ACC112 (cell line): Measurements from ENCODE around the gene NUP188.
A peak's percentile ranks its signal among the peaks of the same experiment; 100 is the strongest.

Experiments used
- H2AFZ ChIP-seq: fragments of 200-600 bp; sonication (generic); one replicate; pipeline ENCODE4 v1.6.0; 2017; ENCODE audit warnings: antibody characterized with exemption, low read length; ENCODE audit not compliant: unreplicated experiment
- H3K27ac ChIP-seq: fragments of 200-600 bp; sonication (generic); 2 replicates; pipeline ENCODE4 v1.5.1; 2014; ENCODE audit warnings: low read depth, mild to moderate bottlenecking, antibody characterized with exemption, low read length, moderate library complexity
- H3K27me3 ChIP-seq: fragments of 200-600 bp; sonication (generic); 2 replicates; pipeline ENCODE4 v1.6.1; 2014; ENCODE audit warnings: mild to moderate bottlenecking, antibody characterized with exemption, low read length, moderate library complexity, mixed read lengths; ENCODE audit not compliant: insufficient read depth
- H3K36me3 ChIP-seq: fragments of 200-600 bp; sonication (generic); 2 replicates; pipeline ENCODE4 v1.6.1; 2016; ENCODE audit warnings: mild to moderate bottlenecking, antibody characterized with exemption, low read length, moderate library complexity, mixed read lengths; ENCODE audit not compliant: insufficient read depth
- H3K4me1 ChIP-seq: fragments of 200-600 bp; sonication (generic); one replicate; pipeline ENCODE4 v1.6.1; 2016; ENCODE audit warnings: low read length, mixed read lengths; ENCODE audit not compliant: insufficient read depth, unreplicated experiment, control insufficient read depth
- H3K4me3 ChIP-seq: fragments of 200-600 bp; sonication (generic); 2 replicates; pipeline ENCODE4 v1.5.1; 2014; ENCODE audit warnings: mild to moderate bottlenecking, low read depth, low read length
- H3K79me2 ChIP-seq: fragments of 200-600 bp; sonication (generic); one replicate; pipeline ENCODE4 v1.6.0; 2016; ENCODE audit warnings: low read length; ENCODE audit not compliant: control insufficient read depth, unreplicated experiment, insufficient read depth

NUP188 gene

DNA sequence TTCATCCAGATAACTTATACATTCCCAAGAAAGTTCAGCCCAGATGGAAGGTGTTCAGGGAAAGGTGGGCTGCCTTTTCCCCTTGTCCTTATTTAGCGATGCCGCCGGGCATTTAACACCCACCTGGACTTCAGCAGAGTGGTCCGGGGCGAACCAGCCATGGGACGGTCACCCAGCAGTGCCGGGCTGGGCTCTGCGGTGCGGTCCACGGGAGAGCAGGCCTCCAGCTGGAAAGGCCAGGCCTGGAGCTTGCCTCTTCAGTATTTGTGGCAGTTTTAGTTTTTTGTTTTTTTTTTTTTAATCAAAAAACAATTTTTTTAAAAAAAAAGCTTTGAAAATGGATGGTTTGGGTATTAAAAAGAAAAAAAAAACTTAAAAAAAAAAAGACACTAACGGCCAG is 30.8 kb upstream of the NUP188 start:
- H2AFZ ChIP-seq, result no peak overlapping the region
- H3K36me3 ChIP-seq, result peaks cover 9% of the 10 kb centered on the region; the same call in 1 of the 2 replicates
- H3K4me1 ChIP-seq, result peaks cover 68% of the 10 kb centered on the region
- peaks cover 28% of the 10 kb centered on the region for H3K79me2 ChIP-seq
- peak overlapping the region; percentile 56 for H3K27ac ChIP-seq
- no peak overlapping the region for H3K4me3 ChIP-seq
- H3K27me3 ChIP-seq, result no peaks in the 10 kb centered on the region

DNA sequence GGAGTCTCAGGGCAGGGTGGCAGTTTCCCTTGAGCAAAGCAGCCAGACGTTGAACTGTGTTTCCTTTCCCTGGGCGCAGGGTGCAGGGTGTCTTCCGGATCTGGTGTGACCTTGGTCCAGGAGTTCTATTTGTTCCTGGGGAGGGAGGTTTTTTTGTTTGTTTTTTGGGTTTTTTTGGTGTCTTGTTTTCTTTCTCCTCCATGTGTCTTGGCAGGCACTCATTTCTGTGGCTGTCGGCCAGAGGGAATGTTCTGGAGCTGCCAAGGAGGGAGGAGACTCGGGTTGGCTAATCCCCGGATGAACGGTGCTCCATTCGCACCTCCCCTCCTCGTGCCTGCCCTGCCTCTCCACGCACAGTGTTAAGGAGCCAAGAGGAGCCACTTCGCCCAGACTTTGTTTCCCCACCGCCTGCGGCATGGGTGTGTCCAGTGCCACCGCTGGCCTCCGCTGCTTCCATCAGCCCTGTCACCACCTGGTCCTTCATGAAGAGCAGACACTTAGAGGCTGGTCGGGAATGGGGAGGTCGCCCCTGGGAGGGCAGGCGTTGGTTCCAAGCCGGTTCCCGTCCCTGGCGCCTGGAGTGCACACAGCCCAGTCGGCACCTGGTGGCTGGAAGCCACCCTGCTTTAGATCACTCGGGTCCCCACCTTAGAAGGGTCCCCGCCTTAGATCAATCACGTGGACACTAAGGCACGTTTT is 30.2 kb upstream of the NUP188 start:
- H3K4me1 ChIP-seq, result peaks cover 64% of the 10 kb centered on the region
- no peak overlapping the region for H3K4me3 ChIP-seq
- H3K36me3 ChIP-seq, result peaks cover 9% of the 10 kb centered on the region; the same call in 1 of the 2 replicates
- peaks cover 28% of the 10 kb centered on the region for H3K79me2 ChIP-seq
- H3K27me3 ChIP-seq, result no peaks in the 10 kb centered on the region
- no peak overlapping the region for H2AFZ ChIP-seq
- H3K27ac ChIP-seq, result peak overlapping the region; percentile 56

DNA sequence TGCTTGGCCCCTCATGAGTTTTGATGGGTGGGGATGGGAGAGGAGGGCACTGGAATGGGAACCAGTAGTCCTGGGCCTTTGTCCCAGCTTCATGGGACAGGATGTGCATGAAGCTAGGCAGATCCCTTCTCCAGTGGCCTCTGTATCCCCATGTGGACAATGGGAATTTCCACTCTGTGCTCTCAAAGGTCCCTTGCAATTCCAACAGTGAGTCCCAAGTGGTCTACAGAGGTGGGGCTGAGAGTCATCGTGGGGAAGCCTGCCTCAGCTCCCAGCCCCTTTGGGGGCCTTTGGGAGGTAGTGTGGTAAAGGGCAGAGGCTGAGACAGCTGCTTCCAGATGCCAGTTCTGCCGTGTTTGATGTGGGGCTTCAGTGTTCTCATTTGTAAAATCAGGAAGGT is 28.6 kb upstream of the NUP188 start:
- Histone ChIP-seq H3K4me1 (peaks cover 48% of the 10 kb centered on the region), H3K27ac (peak overlapping the region; percentile 38; the same call in 1 of the 2 replicates)

DNA sequence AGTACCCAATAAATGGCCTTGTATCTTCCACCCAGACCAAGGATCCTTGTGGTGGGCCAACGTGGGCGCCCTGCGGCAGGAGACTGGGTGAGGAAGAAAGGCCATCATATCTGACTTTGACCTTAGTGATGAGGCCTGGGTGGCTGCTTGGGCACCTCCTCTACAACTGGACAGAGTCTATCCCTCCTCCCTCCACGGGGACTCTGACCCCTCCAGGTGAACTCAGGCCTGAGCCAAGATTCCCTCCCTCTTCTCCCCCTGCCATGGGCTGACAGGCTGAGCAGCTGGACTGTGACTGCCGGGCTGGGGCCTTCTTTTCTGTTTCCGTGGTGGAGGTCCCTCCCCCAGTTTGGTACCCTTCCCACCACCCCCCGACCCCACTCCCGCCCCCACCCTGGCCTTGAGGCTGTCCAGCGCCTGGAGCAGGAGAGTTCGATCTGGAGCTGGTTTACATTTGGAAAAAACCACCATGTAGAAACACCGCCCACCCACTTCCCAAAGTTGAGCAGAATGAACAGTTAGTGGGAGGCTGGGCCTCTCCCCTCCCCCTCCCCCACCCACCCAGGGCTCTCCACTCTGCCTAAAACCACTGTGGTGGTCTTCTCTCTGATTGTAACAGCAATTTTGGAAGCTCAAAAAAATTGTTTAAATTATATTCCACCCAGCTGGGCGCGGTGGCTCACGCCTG is 28.0 kb upstream of the NUP188 start:
- H3K4me3 ChIP-seq, result no peak overlapping the region
- H3K27me3 ChIP-seq, result no peaks in the 10 kb centered on the region
- no peak overlapping the region for H2AFZ ChIP-seq
- peaks cover 9% of the 10 kb centered on the region; the same call in 1 of the 2 replicates for H3K36me3 ChIP-seq
- H3K27ac ChIP-seq, result peak overlapping the region; percentile 38
- peaks cover 7% of the 10 kb centered on the region for H3K79me2 ChIP-seq
- H3K4me1 ChIP-seq, result peaks cover 48% of the 10 kb centered on the region

More for the DNA sequence above, 28.6 kb upstream of the NUP188 start:
- Histone ChIP-seq H3K4me3 (no peak overlapping the region), H3K79me2 (peaks cover 13% of the 10 kb centered on the region), H2AFZ (no peak overlapping the region), H3K27me3 (no peaks in the 10 kb centered on the region), H3K36me3 (peaks cover 9% of the 10 kb centered on the region; the same call in 1 of the 2 replicates)

DNA sequence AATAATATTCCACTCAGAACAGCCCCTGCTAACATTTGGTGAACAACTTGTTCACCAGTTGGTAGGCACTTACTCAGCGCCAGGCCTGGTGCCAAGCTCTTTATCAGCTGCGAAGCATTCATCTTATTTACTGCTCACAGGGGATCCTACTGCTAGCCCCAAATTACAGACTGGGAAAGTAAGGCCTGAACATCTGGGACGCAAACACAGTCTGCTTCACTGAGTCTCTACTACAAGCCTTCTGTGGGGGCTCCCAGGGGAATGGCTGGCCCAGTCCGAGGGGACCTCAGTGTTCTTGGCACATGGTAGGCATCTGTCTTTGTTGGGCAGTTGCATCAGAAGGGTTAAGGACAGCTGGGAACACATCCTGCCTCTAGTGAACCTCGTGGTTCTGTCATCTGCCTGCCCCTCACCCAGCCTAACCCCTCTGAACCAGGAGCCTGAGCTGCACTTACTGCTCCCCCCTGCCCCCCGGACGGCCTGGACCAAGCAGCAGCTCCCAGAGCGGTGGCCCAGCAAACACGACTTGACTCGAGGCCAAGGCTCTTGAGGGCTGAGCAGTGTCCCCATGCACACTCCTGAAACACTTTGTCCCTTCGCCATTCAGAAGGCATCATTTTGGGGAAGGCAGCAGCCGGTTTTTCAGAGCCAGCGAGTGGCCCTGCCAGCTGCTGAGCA is 27.0 kb upstream of the NUP188 start, which contains the start of gene PHYHD1:
Gene PHYHD1, plus strand, starts transcription at position 602 of the 678 bp plus-strand sequence. CDS start 1,342 bp downstream, outside the sequence.
- H2AFZ ChIP-seq, result no peak within 1 kb of the TSS
- H3K36me3 ChIP-seq, result peaks cover 9% of the 10 kb centered on the region; the same call in 1 of the 2 replicates
- H3K4me3 ChIP-seq, result no peak within 1 kb of the TSS
- H3K79me2 ChIP-seq, result peaks cover 2% of the 10 kb centered on the region
- peak within 1 kb of the TSS; percentile 52 for H3K27ac ChIP-seq
- no peaks in the 10 kb centered on the region for H3K27me3 ChIP-seq
- H3K4me1 ChIP-seq, result peaks cover 47% of the 10 kb centered on the region

DNA sequence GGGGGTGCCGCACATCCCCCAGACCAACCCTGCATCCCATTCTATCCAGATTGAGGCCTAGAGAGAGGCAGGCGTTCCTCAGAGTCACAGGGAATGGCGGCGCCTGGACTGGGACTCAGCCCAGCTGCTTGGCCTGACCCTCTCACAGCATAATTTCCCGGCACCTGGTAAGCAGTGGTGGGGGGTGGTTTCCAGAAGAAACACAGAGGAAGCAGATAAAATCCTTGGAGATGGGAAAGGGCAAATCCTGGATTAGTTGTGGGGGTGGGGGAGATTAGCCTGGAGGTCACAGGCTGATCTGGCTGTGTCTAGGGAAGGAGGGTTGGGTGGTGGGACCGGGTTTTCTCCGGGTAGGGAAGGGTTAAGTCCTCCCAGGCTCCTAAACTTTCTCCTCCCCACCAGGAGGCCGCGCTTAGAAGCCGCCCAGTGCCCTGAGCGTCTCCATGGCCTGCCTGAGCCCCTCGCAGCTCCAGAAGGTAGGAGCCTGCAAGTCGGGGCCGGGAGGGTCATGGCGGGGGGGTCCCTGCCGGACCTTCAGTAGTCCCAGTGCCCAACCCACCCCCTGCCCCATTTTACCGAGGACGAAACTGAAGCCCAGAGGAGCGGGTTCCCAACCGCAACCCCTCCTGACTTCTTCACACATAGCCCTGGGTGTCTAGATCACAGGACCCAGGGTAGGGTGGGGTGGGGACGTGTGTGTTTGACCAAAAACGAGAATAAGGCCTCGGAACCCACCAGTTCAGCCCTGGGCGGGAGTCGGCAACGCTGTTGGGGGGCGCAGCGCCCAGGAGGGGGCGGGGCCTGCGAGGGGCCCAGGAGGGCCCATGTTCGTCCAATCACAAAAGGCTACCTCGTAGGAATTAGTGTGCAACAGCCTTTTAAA is 25.4 kb upstream of the NUP188 start:
- Histone ChIP-seq H2AFZ (peak overlapping the region; percentile 41), H3K4me1 (peaks cover 32% of the 10 kb centered on the region), H3K4me3 (peak overlapping the region; percentile 75), H3K27ac (no peak overlapping the region), H3K27me3 (no peaks in the 10 kb centered on the region), H3K36me3 (peaks cover 9% of the 10 kb centered on the region; the same call in 1 of the 2 replicates), H3K79me2 (no peaks in the 10 kb centered on the region)

DNA sequence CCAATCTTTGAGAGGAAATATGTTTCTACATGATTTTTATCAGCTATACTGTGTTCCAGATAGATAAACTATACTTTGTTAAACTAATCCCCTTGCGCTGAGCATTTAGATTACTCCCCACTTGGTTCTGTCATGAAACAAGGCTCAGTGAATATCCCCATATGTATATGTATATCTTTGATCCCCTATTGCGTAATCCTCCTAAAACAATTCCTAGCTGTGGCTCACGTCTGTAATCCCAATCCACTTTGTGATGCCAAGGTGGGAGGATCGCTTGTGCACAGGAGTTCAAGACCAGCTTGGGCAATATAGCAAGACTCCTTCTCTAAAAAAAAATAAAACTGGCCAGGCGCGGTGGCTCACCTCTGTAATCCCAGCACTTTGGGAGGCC is 24.0 kb upstream of the NUP188 start:
- H3K79me2 ChIP-seq, result no peaks in the 10 kb centered on the region
- H3K27me3 ChIP-seq, result no peaks in the 10 kb centered on the region
- no peaks in the 10 kb centered on the region for H3K36me3 ChIP-seq
- no peak overlapping the region for H2AFZ ChIP-seq
- H3K27ac ChIP-seq, result no peak overlapping the region
- peaks cover 26% of the 10 kb centered on the region for H3K4me1 ChIP-seq
- H3K4me3 ChIP-seq, result no peak overlapping the region

DNA sequence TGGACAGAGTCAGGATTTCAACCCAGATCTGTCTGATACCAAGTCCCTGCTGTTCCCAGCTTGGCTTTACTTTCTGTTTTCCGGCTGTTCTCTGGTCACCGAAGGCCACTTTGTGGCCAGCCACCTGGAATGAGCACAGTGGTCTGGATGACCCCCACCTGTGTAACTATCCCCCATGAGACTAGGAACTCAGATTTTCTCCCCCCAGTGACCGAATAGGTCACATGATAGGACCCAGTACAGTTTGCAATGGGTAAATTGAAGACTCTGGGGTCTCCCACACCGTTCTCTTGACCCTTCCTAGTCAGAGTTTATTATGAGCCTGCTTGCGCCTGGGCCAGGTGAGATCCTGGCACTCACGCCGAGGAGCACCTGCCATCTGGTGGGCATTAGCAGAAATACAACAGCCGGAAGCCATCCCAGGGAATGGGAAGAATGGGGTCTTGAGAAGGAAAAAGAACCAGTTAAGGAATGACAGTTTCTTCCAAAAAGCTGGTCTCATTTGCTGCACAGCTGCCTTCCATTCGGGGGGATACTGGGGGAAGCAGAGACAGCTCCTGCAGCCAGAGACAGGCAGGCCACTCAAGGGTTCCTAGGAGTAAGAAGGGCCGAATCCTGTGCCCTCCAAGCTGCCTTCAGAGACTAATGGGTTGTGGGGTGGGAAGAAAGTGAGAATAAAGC is 19.6 kb upstream of the NUP188 start:
- H3K36me3 ChIP-seq, result no peaks in the 10 kb centered on the region
- H3K27me3 ChIP-seq, result no peaks in the 10 kb centered on the region
- no peak overlapping the region for H3K27ac ChIP-seq
- H3K4me1 ChIP-seq, result no peaks in the 10 kb centered on the region
- no peaks in the 10 kb centered on the region for H3K79me2 ChIP-seq
- H3K4me3 ChIP-seq, result no peak overlapping the region
- H2AFZ ChIP-seq, result no peak overlapping the region

DNA sequence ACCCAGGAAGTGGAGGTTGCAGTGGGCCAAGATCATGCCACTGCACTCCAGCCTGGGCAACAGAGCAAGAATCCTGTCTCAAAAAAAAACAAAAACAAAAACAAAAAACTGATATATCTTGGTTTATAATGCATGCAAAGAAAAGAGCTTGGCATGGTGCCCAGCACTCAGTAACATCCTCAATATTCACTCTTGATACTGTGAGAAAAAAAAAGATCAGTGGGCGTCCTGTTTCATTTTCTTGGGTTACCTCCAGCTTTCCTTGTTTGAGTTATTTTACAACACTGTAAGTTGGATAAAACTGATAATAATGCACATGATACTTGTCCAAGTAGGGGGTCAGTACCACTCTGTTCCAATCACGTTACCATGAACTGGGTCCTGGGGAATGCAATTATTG is 18.9 kb upstream of the NUP188 start:
- no peak overlapping the region for H3K4me3 ChIP-seq
- H3K79me2 ChIP-seq, result no peaks in the 10 kb centered on the region
- H3K36me3 ChIP-seq, result no peaks in the 10 kb centered on the region
- H2AFZ ChIP-seq, result no peak overlapping the region
- H3K27me3 ChIP-seq, result no peaks in the 10 kb centered on the region
- no peaks in the 10 kb centered on the region for H3K4me1 ChIP-seq
- H3K27ac ChIP-seq, result no peak overlapping the region
